ENCODE data around the gene TMEM25.
"Not testable (repeated sequence)": the region's sequence is repeated elsewhere in the genome, so short reads cannot be mapped to it uniquely, and the experiment has no call there.

The TMEM25 gene

DNA sequence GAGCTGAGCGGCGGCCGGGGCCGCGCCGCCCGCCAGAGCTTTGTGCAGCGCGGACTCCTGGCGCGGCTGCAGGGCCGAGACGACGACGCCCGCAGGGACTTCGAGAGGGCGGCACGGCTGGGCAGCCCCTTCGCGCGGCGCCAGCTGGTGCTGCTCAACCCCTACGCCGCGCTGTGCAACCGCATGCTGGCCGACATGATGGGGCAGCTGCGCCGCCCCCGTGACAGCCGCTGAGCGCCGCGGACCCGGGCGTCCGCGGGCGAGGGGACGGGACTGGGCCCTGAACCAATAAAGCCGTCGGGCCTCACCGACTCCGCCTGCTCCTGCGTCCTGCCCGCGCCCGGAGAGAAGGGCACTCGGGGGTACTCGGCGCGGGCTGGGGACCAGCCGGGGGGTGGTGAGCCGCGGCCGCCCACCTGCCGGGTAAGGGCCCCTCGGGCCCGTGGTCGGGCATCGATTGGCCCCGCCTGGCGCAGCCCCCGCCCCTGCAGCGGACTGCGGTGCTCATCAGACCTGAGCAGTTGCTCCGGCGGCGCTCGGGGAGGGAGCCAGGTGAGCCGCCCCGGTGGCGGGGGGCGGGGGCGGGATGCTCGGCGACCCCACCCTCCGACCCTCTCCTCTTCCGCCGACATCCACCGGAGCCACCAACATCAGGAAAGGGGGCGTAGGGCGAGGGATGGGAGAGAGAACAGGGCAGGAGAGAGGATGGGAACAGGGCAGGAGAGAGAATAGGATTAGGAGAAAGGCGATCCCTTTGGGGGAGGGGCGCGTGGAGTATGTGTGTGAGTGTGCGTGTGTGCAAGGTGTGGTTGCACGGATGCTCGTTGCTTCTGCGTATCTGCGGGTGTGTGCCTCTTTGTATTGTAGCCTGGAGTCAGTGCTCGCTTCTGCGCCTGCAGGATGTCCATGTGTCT, at the start of gene TMEM25:
TMEM25 (plus strand) TSS at position 510 of the 914 bp plus-strand sequence. CDS start 610 bp downstream, outside the sequence.
- DNase-seq: peak; percentile 81

DNA sequence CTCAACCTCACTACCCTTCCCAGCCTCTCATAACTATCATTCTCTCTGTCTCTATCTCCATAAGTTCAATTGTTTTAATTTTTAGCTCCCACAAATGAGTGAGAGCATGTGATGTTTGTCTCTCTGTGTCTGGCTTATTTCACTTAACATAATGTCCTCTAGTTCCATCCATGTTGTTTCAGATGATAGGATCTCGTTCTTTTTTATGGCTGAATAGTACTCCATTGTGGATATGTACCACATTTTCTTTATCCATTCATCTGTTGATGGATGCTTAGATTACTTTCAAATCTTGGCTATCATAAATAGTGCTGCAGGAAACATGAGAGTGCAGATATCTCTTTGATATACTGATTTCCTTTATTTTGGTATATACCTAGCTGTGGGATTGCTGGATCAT, 49.8 kb upstream of the TMEM25 start:
- DNase-seq: not testable (repeated sequence)

DNA sequence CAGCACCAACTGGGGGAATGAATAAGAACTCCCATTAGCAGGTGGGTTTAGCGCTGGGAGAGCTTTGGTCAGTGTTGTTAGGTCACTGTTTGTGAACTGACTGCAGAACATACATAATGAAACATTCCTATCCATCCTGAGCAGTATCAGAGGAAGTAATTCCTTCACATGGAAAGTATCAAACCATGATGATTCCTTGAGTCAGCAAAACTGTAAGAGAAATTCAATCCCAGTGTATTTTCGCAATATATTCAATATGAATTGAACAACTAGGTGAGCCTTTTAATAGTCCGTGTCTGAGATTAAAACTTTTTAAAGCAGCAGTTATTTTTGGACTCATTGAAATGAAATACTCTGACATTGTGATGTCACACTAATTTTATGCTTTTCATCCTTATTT, 46.6 kb upstream of the TMEM25 start:
- no peak for DNase-seq

DNA sequence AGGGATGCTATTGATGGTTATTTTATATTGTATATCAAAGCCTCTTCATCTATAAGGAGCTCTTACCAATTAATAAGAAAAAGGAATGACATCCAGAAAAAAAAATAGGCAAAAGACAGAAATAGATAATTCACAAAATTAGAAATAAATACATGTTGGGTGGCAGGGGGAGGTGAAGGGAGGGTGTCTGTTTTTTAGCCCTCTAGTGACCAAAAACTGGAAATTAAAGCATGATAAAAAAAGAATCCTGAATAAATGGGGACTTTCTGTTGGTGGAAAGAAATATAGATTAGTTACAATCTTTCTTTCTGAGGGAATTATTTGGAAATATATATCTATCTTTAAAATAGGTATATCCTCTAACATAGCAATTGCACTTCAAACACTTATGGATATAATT, 45.7 kb upstream of the TMEM25 start:
- no peak for DNase-seq

DNA sequence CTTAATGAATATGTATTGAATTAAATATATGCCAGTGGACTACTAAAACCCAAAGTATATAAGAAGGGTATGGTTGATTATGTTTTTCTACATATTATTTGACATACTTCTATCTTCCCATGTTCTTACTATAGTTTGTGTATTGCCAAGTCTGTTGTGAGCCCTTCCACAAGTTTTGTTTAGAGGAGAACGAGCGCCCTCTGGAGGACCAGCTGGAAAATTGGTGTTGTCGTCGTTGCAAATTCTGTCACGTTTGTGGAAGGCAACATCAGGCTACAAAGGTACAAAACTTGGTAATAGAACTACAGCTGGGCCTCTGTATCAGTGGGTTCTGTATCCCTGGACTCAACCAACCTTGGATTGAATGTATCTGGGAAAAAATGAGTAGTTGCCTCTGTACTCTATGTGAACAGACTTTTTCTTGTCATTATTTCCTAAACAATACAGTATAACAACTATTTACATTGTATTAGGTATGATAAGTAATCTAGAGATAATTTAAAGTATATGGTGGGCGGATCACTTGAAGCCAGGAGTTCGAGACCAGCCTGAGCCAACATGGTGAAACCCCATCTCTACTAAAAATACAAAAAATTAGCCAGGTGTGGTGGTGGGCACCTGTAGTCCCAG, 42.4 kb upstream of the TMEM25 start:
- DNase-seq: peak; percentile 87

DNA sequence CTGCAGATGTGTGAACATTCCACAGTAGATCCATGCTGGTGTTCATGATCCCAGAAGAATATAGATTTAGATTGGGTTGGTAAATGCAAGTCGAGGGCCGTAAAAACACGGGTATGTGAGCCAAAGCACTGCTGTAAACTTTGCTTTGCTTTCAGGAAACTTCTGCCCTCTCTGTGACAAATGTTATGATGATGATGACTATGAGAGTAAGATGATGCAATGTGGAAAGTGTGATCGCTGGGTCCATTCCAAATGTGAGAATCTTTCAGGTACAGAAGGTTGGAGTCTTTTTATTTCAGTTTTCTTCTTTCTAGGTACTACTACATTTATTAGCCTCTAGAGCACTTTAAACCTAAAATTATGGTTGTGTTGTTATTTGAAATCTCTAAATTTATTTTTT, 40.0 kb upstream of the TMEM25 start:
- DNase-seq: no peak

DNA sequence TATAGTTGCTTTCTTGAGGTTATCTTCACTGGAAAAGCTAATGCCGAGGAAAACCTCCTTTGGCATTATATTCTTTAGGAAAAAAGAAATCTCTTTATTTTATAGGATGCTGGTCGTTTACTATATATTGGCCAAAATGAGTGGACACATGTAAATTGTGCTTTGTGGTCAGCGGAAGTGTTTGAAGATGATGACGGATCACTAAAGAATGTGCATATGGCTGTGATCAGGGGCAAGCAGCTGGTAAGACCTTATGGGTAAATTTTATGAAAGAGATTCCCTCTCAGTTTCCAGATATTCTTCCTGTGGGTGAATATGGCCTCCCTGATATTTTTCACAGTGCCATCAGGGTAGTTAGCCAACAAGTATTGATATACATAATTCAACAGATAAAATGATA, 33.2 kb upstream of the TMEM25 start:
- no peak for DNase-seq

DNA sequence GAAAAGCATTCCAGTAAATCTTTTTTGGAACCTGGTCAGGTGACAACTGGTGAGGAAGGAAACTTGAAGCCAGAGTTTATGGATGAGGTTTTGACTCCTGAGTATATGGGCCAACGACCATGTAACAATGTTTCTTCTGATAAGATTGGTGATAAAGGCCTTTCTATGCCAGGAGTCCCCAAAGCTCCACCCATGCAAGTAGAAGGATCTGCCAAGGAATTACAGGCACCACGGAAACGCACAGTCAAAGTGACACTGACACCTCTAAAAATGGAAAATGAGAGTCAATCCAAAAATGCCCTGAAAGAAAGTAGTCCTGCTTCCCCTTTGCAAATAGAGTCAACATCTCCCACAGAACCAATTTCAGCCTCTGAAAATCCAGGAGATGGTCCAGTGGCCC, 27.8 kb upstream of the TMEM25 start:
- no peak for DNase-seq

DNA sequence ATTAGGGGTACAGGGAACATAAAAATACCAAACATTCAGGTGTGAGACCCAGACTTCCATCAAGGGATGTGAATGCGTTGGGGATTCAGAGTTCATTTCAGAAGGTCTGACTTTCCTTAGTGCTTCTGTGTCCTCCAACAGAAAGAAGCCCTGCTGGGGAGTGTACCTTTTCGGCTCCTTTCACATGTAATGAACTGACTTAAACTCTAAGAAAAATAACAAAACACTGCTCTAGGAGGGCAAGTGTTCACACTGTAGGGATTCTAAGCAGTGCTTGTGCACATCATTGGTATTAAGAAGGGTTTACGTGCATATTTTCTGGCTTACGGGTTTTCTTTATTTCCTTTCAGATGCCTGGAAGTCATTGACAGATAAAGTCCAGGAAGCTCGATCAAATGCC, 19.4 kb upstream of the TMEM25 start:
- no peak for DNase-seq

DNA sequence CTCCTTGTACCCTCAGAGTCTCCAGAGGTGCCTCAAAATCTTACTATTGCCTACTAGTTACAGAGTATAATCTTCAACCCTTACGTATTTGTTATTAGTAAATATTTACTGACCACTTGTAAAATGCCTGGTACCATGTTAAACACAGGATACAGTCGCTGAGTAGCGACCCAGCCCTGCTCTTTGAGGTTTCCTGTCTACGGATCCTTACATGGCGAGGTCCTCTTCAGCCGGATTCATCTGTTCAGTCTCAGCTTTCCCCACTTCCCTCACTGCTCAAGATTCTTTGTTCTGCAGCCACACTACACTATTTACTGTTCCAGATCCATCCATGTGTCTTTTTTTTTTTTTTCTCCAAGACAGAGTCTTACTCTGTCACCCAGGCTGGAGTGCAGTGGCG, 16.9 kb upstream of the TMEM25 start:
- DNase-seq: peak; percentile 30

DNA sequence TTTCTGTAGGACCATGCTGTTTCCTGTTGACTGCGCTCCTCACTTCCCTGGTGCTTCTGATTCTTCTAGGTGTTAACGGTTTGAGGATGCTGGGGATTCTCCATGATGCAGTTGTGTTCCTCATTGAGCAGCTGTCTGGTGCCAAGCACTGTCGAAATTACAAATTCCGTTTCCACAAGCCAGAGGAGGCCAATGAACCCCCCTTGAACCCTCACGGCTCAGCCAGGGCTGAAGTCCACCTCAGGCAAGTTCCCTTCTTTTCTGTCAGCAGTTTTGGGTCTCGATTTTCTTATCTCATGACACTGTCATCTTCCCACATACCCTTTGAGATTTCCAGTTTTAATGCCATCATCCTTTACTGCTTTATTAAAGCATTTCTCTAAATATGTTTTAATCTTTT, 11.4 kb upstream of the TMEM25 start:
- DNase-seq: no peak

DNA sequence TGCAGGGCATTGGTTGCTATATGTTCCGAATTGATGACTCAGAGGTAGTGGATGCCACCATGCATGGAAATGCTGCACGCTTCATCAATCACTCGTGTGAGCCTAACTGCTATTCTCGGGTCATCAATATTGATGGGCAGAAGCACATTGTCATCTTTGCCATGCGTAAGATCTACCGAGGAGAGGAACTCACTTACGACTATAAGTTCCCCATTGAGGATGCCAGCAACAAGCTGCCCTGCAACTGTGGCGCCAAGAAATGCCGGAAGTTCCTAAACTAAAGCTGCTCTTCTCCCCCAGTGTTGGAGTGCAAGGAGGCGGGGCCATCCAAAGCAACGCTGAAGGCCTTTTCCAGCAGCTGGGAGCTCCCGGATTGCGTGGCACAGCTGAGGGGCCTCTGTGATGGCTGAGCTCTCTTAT, 9.1 kb upstream of the TMEM25 start:
- no peak for DNase-seq

DNA sequence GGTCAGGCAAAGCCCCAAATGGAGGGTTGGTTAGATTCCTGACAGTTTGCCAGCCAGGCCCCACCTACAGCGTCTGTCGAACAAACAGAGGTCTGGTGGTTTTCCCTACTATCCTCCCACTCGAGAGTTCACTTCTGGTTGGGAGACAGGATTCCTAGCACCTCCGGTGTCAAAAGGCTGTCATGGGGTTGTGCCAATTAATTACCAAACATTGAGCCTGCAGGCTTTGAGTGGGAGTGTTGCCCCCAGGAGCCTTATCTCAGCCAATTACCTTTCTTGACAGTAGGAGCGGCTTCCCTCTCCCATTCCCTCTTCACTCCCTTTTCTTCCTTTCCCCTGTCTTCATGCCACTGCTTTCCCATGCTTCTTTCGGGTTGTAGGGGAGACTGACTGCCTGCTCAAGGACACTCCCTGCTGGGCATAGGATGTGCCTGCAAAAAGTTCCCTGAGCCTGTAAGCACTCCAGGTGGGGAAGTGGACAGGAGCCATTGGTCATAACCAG, 8.4 kb upstream of the TMEM25 start:
- DNase-seq: no peak

DNA sequence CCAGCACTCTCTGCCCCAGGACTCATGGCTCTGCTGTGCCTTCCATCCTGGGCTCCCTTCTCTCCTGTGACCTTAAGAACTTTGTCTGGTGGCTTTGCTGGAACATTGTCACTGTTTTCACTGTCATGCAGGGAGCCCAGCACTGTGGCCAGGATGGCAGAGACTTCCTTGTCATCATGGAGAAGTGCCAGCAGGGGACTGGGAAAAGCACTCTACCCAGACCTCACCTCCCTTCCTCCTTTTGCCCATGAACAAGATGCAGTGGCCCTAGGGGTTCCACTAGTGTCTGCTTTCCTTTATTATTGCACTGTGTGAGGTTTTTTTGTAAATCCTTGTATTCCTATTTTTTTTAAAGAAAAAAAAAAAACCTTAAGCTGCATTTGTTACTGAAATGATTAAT, 6.6 kb upstream of the TMEM25 start:
- no peak for DNase-seq

DNA sequence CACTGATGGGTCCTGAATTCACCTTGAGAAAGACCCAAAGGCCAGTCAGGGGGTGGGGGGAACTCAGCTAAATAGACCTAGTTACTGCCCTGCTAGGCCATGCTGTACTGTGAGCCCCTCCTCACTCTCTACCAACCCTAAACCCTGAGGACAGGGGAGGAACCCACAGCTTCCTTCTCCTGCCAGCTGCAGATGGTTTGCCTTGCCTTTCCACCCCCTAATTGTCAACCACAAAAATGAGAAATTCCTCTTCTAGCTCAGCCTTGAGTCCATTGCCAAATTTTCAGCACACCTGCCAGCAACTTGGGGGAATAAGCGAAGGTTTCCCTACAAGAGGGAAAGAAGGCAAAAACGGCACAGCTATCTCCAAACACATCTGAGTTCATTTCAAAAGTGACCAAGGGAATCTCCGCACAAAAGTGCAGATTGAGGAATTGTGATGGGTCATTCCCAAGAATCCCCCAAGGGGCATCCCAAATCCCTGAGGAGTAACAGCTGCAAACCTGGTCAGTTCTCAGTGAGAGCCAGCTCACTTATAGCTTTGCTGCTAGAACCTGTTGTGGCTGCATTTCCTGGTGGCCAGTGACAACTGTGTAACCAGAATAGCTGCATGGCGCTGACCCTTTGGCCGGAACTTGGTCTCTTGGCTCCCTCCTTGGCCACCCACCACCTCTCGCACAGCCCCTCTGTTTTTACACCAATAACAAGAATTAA, 6.1 kb upstream of the TMEM25 start:
- no peak for DNase-seq

DNA sequence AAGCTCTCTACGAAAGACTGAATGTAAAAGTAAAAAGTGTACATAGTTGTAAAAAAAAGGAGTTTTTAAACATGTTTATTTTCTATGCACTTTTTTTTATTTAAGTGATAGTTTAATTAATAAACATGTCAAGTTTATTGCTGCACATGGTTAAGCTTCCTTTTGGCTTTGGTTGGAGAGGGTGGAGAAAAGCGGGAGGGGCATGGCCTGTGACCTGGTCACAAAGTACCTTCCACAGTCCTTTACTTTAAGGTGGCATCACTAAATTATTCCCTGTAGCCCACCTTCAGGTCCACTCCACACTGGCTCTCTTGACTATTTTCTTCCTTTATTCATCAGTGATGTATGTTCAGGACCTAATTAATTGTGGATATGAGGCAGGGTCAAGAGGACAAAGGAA, 4.3 kb upstream of the TMEM25 start:
- DNase-seq: no peak

DNA sequence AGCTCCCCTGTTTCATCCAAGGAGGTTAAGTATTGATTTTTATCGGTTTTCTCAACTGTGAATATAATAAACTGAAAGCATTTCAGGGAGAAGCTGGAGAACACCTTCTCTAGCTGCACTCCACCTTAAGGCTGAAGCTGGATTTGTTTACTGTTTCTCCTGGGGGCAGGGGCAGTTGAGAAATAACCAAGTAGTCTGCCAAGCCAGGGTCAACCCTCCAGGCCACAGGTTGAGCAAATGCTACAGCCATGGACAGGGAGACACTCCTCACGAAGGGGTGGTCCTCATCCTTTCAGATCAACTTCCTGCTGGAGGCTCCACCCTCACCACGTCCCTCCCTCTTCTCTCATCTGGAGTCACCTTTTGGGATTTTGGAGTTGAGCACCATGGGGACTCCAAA, 3.9 kb upstream of the TMEM25 start, which contains the start of gene TTC36:
TTC36 (plus strand) TSS at position 366 of the 400 bp plus-strand sequence; CDS start at position 387, 21 bp downstream.
- DNase-seq: no peak

DNA sequence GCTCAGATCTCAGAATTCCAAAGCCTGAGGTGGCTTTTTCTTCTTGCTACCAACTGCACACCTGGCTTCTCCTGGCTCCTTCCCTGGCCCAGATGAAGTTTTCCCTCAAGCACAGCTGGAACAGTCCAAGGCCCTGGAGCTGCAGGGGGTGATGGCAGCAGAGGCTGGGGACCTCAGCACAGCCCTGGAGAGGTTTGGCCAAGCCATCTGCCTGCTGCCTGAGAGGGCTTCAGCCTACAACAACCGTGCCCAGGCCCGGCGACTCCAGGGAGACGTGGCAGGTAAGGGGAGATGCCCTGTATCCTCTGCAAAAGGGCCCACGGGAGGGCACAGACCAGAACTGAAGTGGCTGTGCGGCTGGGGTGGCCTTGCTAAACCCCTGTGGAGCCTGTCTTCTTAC, 2.5 kb upstream of the TMEM25 start:
- DNase-seq: no peak

DNA sequence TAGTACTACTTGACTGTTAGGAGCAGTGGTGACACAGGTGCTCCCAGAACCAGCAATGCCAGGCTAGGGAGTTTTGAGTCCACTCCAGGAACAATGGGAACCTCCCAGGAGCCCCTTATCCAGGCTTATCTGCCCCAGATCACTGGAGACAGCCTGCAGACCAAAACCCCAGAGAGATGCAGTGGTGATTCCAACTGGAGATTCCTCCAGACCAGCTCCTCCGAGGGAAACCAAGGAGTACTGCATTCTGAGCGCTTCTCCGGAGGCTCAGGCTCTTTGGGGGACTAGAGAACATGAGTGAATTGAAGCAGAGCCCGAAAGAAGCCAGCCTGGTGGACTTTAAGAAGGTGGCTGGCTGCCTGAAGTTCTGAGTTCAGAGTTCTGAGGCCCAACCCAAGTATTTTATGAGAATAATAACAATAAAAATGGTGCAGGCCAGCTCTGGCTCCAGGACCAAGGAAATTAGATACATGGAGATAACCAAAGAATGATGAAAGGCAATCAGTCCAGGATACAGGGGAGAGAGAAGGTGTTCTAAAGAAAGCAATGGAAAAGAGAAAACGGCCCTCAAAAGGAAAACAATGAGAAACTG, 1.3 kb upstream of the TMEM25 start:
- DNase-seq: no peak

DNA sequence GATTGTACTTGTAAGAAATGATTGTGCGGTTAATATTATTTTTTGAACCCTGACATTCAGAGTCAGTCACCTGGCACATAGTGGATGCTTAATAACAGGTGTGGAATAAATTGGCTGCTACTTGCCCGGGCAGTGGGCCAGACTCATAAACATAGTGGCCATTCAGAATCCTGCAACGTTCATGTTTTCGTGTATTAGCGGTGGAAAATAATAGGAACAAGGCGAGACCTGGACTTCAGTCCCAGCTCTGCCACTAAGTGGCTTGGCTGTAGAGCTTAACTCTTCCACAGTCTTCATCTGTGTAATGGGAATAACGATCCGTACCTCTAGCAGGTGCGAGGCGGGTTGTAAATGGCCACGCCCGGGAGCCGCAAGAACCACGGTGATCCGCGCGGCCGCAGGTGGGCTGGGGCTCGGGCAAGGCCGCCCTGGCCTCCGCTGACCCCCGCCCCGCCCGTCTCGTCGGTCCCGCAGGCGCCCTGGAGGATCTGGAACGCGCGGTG, 761 bp upstream of the TMEM25 start:
- DNase-seq: no peak

DNA sequence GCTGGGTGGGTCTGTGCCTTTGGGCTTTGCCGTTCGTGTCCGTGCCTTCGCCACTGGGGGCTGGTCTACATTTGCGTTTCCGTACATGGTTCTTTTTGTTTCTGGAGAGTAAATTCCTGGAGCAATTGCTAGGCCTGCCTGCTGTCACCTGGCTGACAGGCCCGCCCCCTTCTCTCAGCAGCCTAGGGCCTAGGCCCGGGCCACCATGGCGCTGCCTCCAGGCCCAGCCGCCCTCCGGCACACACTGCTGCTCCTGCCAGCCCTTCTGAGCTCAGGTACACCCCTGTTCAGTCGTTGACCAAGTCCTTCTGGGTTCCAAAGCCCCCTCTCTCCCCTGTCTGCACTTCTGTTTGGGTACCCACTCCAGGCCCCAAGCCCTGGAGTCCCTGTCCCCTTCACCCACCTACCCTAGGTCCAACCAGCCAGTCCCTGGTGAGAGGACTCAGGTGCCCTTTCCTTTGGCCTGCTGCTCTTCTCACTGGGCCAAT, 649 bp downstream of the TMEM25 start:
- no peak for DNase-seq

DNA sequence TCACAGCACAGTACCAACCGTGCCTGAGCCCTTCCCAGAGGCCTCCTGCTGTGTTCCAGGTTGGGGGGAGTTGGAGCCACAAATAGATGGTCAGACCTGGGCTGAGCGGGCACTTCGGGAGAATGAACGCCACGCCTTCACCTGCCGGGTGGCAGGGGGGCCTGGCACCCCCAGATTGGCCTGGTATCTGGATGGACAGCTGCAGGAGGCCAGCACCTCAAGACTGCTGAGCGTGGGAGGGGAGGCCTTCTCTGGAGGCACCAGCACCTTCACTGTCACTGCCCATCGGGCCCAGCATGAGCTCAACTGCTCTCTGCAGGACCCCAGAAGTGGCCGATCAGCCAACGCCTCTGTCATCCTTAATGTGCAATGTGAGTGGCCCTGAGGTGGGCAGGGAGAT, 1.1 kb downstream of the TMEM25 start:
- DNase-seq: no peak
